Femur (tissue), 1 donor: Measurements from ENCODE around the gene FAM90A26.
"Not testable (repeated sequence)": the region's sequence is repeated elsewhere in the genome, so short reads cannot be mapped to it uniquely, and the experiment has no call there.

Experiments used
- DNase-seq: peaks from one replicate; pipeline ENCODE4 v3.0.0-alpha.2; 2017

FAM90A26 gene

GRCh38 chr4:9169791-9170459 lies at the start of gene FAM90A26:
Gene FAM90A26, plus strand, starts transcription at chr4:9170409. Its CDS starts 2,764 bp downstream, at chr4:9173173.
- DNase-seq, result not testable (repeated sequence)

DNA sequence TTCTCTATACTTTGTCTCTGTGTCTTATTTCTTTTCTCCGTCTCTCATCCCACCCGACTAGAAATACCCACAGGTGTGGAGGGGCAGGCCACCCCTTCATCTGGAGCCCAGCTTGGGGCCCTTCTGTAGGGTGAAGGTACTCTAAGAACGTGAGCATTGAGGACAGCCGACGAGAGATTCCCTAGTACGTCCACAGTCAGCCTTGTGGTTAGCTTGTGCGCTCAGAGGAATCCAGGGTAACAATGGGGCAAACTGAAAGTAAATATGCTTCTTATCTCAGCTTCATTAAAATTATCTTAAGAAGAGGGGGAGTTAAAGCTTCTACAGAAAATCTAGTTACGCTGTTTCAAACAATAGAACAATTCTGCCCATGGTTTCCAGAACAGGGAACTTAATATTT lies 47.5 kb upstream of the FAM90A26 start:
- DNase-seq, result not testable (repeated sequence)

GRCh38 chr4:9123572-9124007 lies 46.6 kb upstream of the FAM90A26 start:
- DNase-seq, result peak; percentile 50

DNA sequence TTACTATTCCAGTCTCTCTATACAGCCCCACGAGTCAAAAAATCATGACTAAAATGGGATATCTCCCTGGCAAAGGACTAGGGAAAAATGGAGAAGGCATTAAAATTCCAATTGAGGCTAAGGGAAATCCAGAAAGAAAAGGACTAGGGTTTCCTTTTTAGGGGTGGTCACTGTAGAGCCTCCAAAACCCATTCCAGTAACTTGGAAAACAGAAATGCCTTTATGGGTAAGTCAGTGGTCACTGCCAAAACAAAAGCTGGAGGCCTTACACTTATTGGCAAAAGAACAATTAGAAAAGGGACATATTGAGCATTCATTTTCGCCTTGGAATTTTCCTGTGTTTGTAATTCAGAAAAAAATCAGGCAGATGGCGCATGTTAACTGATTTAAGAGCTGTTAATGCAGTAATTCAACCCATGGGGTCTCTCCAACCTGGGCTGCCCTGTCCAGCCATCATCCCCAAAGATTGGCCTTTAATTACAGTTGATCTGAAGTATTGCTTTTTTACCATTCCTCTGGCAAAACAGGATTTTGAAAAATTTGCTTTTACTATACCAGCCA lies 44.5 kb upstream of the FAM90A26 start:
- peak; percentile 19 for DNase-seq

GRCh38 chr4:9131420-9131819 lies 38.8 kb upstream of the FAM90A26 start:
- DNase-seq, result not testable (repeated sequence)

- not testable (repeated sequence) for DNase-seq
These were observed 37.4 kb upstream of the FAM90A26 start for GRCh38 chr4:9132849-9133248.

- not testable (repeated sequence) for DNase-seq
These were observed 36.2 kb upstream of the FAM90A26 start for GRCh38 chr4:9134011-9134410.

DNA sequence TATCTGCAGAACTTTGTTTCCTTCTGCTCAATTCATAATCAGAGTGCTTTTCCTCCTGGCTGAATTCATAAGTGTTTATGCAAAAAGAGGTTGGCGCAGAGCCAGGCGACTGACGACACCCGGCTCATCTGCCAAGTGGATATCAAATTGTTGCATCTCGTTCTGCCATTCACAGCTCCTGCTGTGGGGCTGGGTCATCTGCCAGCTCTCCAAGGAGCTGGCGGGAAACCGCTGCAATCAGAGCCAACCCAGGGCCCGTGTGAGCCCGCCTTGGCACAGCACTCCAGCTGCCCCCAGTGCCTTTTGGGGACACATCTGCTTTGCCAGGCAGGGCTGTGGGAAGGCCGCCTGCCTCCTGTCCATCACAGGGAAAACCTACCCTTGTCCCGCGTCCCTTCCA lies 35.7 kb upstream of the FAM90A26 start:
- DNase-seq, result peak; percentile 75

- not testable (repeated sequence) for DNase-seq
These were observed 29.2 kb upstream of the FAM90A26 start for GRCh38 chr4:9141050-9141449.

- not testable (repeated sequence) for DNase-seq
These were observed 27.4 kb upstream of the FAM90A26 start for GRCh38 chr4:9142786-9143185.

- DNase-seq, result no peak
These were observed 26.7 kb upstream of the FAM90A26 start for GRCh38 chr4:9143421-9144080.

GRCh38 chr4:9146967-9147366 lies 23.2 kb upstream of the FAM90A26 start:
- DNase-seq, result no peak

- not testable (repeated sequence) for DNase-seq
These were observed 22.8 kb upstream of the FAM90A26 start for GRCh38 chr4:9147368-9147767.

DNA sequence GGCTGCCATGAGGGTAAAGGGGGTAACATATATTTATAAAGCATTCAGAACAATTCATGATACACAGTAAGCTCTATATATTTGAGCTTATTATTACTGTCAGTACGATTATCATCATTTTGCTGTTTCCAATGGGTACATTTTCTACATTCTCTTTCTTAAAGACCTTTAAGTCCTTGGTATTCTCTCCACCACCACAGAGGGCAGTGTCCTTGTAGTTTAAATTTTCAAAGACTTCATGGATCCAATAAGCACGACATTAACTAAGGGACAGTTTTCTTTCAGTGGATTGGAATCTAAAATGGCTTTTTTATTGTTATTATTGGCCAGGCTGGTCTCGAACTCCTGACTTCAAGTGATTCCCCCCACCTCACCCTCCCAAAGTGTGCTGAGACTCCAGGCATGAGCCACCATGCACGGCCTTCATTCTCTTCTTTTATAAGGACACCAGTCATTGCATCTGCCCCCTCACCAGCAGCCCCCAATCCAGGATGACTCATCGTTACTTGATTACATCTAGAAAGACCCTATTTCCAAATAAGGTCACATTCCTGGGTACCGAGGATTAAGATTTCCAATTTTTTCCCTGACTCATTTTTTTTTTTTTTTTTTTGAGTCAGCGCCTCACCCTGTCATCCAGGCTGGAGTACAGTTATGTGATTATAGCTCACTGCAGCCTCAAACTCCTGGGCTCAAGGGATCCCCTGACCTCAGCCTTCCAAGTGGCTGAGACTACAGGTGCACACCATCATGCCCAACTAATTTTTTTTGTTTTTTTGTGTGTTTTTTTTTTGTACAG lies 21.4 kb upstream of the FAM90A26 start:
- not testable (repeated sequence) for DNase-seq

GRCh38 chr4:9151809-9152179 lies 18.4 kb upstream of the FAM90A26 start:
- DNase-seq, result not testable (repeated sequence)

GRCh38 chr4:9152180-9153007 lies 17.8 kb upstream of the FAM90A26 start:
- DNase-seq, result peak; percentile 98

DNA sequence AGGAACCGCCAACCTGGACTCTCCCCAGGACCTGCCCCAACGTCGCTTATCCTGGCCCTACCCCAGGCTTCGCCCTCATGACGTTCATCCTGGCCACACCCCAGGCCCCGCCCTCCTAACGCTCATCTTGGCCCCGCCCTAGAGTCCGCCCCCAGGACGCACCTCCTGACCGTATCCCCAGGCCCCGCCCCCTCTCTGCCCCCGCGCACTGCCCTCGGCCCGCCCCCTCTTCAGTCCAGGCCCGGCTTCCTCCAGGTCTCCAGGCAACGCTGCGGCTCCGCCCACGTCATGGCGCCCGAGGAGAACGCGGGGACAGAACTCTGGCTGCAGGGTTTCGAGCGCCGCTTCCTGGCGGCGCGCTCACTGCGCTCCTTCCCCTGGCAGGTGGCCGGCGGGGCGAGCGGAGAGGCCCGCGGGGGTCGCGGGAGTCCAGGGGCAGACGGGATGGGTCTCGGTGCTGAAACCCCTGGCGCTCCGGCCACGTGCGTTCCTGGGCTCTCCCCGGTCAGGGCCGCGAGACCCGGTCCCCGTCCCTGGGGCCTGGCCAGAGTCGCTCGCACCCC lies 17.1 kb upstream of the FAM90A26 start:
- DNase-seq, result peak; percentile 99

DNA sequence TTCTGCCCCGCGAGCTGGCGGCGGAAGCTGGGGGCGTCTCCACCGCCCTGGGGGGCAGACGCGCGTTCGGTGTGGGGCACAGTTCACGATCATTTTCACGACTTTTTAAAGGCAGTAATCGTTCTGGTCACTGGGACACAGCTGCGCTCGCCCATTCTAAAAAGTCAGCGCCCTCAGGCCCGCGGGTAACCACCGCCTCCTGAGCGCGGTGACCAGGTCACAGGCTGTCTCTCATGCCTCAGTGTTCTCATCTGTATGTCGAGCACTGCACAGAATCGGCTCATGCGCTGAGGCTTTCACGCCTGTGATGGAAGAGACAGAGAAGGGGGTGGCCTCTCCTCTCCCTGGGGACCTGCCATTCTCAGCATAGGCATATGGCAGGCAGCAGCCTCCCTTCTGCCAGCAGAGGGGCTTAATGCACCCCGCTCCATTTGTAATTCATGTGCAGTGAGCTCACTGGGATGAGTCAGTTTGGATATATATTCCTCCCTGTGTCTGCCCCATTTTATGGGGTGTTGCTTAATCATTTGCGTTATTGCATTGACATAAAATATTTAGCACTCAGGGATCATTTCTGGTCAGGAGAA lies 16.5 kb upstream of the FAM90A26 start:
- peak; percentile 43 for DNase-seq

DNA sequence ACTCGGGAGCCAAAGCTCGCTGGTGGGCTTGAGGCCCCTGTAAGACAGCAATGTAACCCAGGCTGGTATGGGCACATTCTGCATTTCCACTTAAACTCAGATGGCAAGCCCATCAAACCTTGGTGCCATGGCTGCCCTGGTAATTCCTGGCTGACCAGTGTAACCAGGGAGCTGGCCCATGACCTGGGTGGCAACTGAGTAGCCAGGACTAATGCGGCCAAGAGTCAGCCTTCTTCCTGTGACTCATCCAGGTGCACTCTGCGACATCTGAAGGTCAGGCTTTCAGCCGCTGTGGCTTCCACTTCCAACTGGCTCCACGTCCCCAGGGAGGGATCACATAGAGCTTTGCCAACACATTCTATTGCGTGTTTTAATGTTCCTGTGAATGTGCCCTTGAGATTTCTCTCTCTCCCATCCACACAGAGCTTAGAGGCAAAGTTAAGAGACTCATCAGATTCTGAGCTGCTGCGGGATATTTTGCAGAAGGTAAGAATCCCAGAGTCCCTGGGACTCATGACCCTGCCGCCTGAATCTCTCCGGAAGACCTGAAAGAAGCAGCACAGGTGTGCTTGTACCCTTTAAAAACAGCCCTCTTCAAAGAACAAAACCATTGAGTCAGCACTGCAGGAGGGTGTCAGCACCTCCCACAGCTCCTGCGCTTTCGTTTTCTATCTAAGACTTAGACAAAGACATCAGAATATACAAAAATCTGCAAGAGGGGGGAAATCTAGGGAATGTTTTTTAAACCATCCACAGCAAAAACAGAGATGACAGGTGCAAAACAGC lies 14.9 kb upstream of the FAM90A26 start:
- DNase-seq, result not testable (repeated sequence)

DNA sequence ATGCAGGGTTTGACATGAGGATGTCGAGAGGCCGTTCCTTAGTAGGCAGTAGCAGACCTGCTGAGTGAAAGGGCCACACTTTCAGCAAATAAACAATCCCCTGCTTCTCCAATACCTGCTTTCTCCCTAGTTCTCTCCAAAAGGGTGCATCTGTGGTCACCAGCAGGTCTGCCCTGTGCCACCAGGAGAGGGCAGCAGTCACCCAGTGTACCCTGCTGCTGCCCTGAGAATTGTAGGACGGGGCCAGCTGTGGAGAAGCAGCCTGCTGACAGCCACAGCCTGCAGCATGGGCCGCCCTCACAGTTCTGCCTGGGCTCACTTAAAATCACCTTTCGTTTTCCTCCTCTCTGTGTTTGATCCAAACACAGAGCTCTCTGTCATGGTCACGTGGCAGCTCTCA lies 11.8 kb upstream of the FAM90A26 start:
- DNase-seq, result not testable (repeated sequence)

- DNase-seq, result not testable (repeated sequence)
These were observed 10.2 kb upstream of the FAM90A26 start for GRCh38 chr4:9160046-9160445.
